Caco-2 (cell line): ENCODE data around the gene HOXB2. TPM values are rescaled to one million over a fixed set of nuclear protein-coding genes. Genes with fewer than 3 reads are reported as not detected.

Experiments
- BruUV-seq: library from RNA; stranded (reverse); fragments of 400-500 nt; replicated peaks from 2 replicates; lab custom pipeline; 2021; lab: Mats Ljungman, UMichigan
- CTCF ChIA-PET: fragments of 300-600 bp; sonication (Branson Sonifier 250); formaldehyde crosslinking; loops from one replicate; lab custom pipeline; 2022; ENCODE audit warnings: antibody characterized with exemption; lab: Charles Lee
- POLR2A ChIA-PET: fragments of 300-600 bp; sonication (Branson Sonifier 250); formaldehyde crosslinking; loops from one replicate; lab custom pipeline; 2022; ENCODE audit warnings: antibody characterized with exemption; lab: Charles Lee
- DNase-seq, 2 experiments: peaks; one replicate each; pipeline versions ENCODE4 v3.0.0 to v3.0.0-alpha.2; 2020 to 2022
- H3K27me3 ChIP-seq: replicated peaks from 2 replicates; pipeline ENCODE4 v1.6.0; 2011; ENCODE audit warnings: low read length; ENCODE audit not compliant: control insufficient read depth, insufficient read depth
- H3K36me3 ChIP-seq: 2 replicates; pipeline ENCODE4 v1.5.1; 2011; ENCODE audit warnings: low read length; ENCODE audit not compliant: control insufficient read depth, insufficient read depth
- H3K4me1 ChIP-seq: fragments of 250-450 bp; sonication (Bioruptor Pico); 2 replicates; pipeline ENCODE4 v1.5.1; 2020; ENCODE audit warnings: mild to moderate bottlenecking
- H3K4me3 ChIP-seq: 2 replicates; pipeline ENCODE4 v1.5.1; 2011; ENCODE audit warnings: low read depth, mild to moderate bottlenecking, control low read depth, low read length
- H3K9me3 ChIP-seq: fragments of 250-450 bp; sonication (Bioruptor Pico); 2 replicates; pipeline ENCODE4 v1.5.1; 2020; ENCODE audit warnings: mild to moderate bottlenecking, moderate library complexity
- H3K27ac Mint-ChIP-seq: one replicate; pipeline ENCODE4 v1.8.0; 2022; ENCODE audit warnings: mixed read lengths; ENCODE audit not compliant: unreplicated experiment
- H3K27me3 Mint-ChIP-seq: one replicate; pipeline ENCODE4 v1.8.0; 2022; ENCODE audit warnings: mixed read lengths; ENCODE audit not compliant: insufficient read depth, unreplicated experiment
- H3K36me3 Mint-ChIP-seq: one replicate; pipeline ENCODE4 v1.8.0; 2022; ENCODE audit warnings: mild to moderate bottlenecking, mixed read lengths; ENCODE audit not compliant: insufficient read depth, unreplicated experiment
- H3K4me1 Mint-ChIP-seq: one replicate; pipeline ENCODE4 v1.8.0; 2022; ENCODE audit warnings: low read depth, mixed read lengths; ENCODE audit not compliant: unreplicated experiment
- H3K4me3 Mint-ChIP-seq: one replicate; pipeline ENCODE4 v1.8.0; 2022; ENCODE audit warnings: mild to moderate bottlenecking, moderate library complexity, mixed read lengths; ENCODE audit not compliant: unreplicated experiment
- H3K9me3 Mint-ChIP-seq: one replicate; pipeline ENCODE4 v1.8.0; 2022; ENCODE audit warnings: mixed read lengths; ENCODE audit not compliant: unreplicated experiment
- CTCF ChIP-seq, 2 experiments: fragments of 200-600 bp in 1 of 2; IDR thresholded peaks; 1 replicate in 1 of 2; 2 replicates in 1 of 2; pipeline versions ENCODE4 v1.5.1 to v1.8.0; 2011 to 2022; ENCODE audit warnings: antibody characterized with exemption in 1 of 2, control low read depth in 1 of 2, inconsistent platforms in 1 of 2, low read depth in 1 of 2, low read length in 1 of 2, mild to moderate bottlenecking in 1 of 2, moderate library complexity in 1 of 2; ENCODE audit not compliant: insufficient read depth in 1 of 2, severe bottlenecking in 1 of 2, unreplicated experiment in 1 of 2
- intact Hi-C: fragments of 100-400 bp; cut with micrococcal nuclease; formaldehyde crosslinking; loops from one replicate; pipeline ENCODE4 v1.10.0; 2022; ENCODE audit not compliant: unreplicated experiment
- total RNA-seq: library from RNA; stranded (reverse); gene quantifications from 2 replicates; pipeline ENCODE4 v1.2.3, GENCODE V29; 2022

HOXB2 gene
- total RNA-seq, 1 experiment from 2014 or later, result 1.1 TPM

DNA sequence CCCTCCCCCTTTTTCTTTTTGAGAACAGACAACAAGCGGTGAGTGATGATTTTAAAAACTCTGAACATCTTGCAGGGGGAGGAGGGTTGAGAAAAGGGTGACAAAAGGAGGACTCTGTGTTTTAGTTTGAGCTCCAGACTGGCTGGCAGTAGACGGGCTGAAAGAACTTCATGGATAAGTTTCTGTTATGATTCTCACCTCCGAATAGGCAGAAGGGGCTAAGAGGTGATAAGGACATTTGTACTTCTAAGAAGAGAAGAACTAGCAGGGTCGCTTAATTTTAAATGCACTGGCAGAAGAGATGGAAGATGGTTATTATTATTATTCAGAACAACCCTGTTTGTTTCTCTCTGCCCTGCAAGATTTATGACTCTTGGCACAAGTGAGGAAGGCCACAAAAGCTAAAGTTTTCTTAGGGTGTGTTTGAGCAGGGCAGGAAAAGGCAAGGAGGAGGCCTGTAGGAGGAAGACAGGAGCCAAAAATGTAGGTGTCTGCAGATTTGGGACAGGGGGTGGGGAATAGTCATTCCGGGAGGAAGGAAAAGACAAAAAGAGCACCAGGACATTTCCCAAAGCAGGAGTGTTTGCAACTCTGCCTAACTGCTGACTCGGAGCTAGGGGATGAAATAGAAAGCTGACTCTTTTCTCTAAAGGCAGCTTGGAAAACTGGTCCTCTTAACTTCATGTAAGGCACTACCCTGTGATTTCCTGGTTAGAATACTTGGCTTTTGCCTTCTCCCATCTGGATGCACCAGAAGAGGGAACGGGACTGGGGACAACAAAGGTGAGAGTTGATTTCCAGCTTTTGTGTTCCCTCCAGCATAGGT lies 11.9 kb upstream of the HOXB2 start:
- Histone ChIP-seq H3K4me1 (peaks cover 9% of the 10 kb centered on the region), H3K27me3 (no peaks in the 10 kb centered on the region; the same call in 1 of the 2 replicates), H3K9me3 (no peaks in the 10 kb centered on the region), H3K36me3 (no peaks in the 10 kb centered on the region), H3K4me3 (no peak overlapping the region)
- intact Hi-C loops, result no loop called here
- H3K9me3 Mint-ChIP-seq, result no peaks in the 10 kb centered on the region
- peaks cover 7% of the 10 kb centered on the region for H3K4me1 Mint-ChIP-seq
- no peaks in the 10 kb centered on the region for H3K36me3 Mint-ChIP-seq
- ChIA-PET POLR2A (interaction anchor here (0.6 kb wide), 1 partner anchor 725 kb away, joined by 3 read pairs; the partner anchor contains the start of gene LRRC46), CTCF (interaction anchor here (0.6 to 1.0 kb wide), 2 partner anchors 9 to 39 kb away, joined by 4 to 5 read pairs; no protein-coding TSS in a partner anchor)
- TF ChIP-seq CTCF (IDR thresholded peaks at IDR 0.05; ENCODE audit: insufficient read depth in 1 of 2, low read depth in 1 of 2, low read length in 1 of 2, severe bottlenecking in 1 of 2, unreplicated experiment in 1 of 2), result no peak
- no peak for DNase-seq
- H3K27me3 Mint-ChIP-seq, result no peaks in the 10 kb centered on the region
- BruUV-seq, result no TSS peak
- H3K4me3 Mint-ChIP-seq, result no peak overlapping the region
- no peak overlapping the region for H3K27ac Mint-ChIP-seq

DNA sequence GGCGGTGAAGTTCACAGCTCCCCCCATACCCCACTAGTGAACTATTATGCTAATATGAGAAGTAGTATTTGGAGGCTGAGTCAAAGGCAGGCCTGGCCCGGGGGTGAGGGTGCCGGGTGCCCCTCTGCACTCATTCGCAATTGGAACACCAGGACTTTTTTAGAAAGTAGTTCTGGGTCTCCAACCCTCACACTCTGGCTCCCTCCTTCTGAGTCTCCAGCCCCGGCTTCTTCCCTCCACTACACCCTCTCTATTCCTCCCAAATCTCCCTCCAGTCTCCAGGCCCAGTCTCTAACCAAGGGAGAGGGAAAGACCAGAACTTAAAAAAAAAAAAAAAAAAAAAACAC lies 11.3 kb upstream of the HOXB2 start:
- peaks cover 7% of the 10 kb centered on the region for H3K4me1 Mint-ChIP-seq
- no TSS peak for BruUV-seq
- H3K9me3 Mint-ChIP-seq, result no peaks in the 10 kb centered on the region
- Histone ChIP-seq H3K36me3 (no peaks in the 10 kb centered on the region), H3K9me3 (no peaks in the 10 kb centered on the region), H3K4me1 (peaks cover 9% of the 10 kb centered on the region), H3K27me3 (no peaks in the 10 kb centered on the region; the same call in 1 of the 2 replicates), H3K4me3 (no peak overlapping the region)
- TF ChIP-seq CTCF (IDR thresholded peaks at IDR 0.05; ENCODE audit: insufficient read depth in 1 of 2, low read depth in 1 of 2, low read length in 1 of 2, severe bottlenecking in 1 of 2, unreplicated experiment in 1 of 2), result no peak
- no peaks in the 10 kb centered on the region for H3K36me3 Mint-ChIP-seq
- H3K27ac Mint-ChIP-seq, result no peak overlapping the region
- intact Hi-C loops, result no loop called here
- no peaks in the 10 kb centered on the region for H3K27me3 Mint-ChIP-seq
- ChIA-PET CTCF (interaction anchor here (0.6 to 1.8 kb wide), 5 partner anchors 9 to 341 kb away, joined by 3 to 6 read pairs (median 5); no protein-coding TSS in a partner anchor), POLR2A (interaction anchor here (0.6 kb wide), 1 partner anchor 724 kb away, joined by 3 read pairs; the partner anchor contains the start of gene LRRC46)
- peak overlapping the region; percentile 49 for H3K4me3 Mint-ChIP-seq
- DNase-seq, result no peak
